DND-41 (cell line): ENCODE data around the gene EFR3B.

Experiments
- ATAC-seq: fragments of 200-7000 bp; cut with Tn5 transposase; 3 replicates; pipeline ENCODE4 v1.9.1; 2021; ENCODE audit warnings: low read depth; ENCODE audit not compliant: insufficient read depth
- DNase-seq: peaks from one replicate; pipeline ENCODE4 v3.0.0-alpha.2; 2020
- H2AFZ ChIP-seq: 2 replicates; pipeline ENCODE4 v1.6.0; 2012; ENCODE audit warnings: low read depth, low read length
- H3K27ac ChIP-seq: 2 replicates; pipeline ENCODE4 v1.5.1; 2012; ENCODE audit warnings: low read length, inconsistent platforms
- H3K27me3 ChIP-seq: fragments of 200-600 bp; sonication (generic); 2 replicates; pipeline ENCODE4 v1.6.0; 2012; ENCODE audit warnings: low read length, mild to moderate bottlenecking, inconsistent platforms; ENCODE audit not compliant: insufficient read depth, poor library complexity
- H3K36me3 ChIP-seq: 2 replicates; pipeline ENCODE4 v1.5.1; 2012; ENCODE audit warnings: low read length, inconsistent platforms; ENCODE audit not compliant: insufficient read depth
- H3K4me1 ChIP-seq: 2 replicates; pipeline ENCODE4 v1.5.1; 2012; ENCODE audit warnings: mild to moderate bottlenecking, low read length; ENCODE audit not compliant: insufficient read depth
- H3K4me2 ChIP-seq: 2 replicates; pipeline ENCODE4 v1.6.0; 2012; ENCODE audit warnings: mild to moderate bottlenecking, moderate library complexity, low read length, inconsistent platforms; ENCODE audit not compliant: insufficient read depth
- H3K4me3 ChIP-seq, 2 experiments: fragments of 200-600 bp in 1 of 2; shearing (Covaris generic) in 1 of 2; 2 replicates each; pipeline ENCODE4 v1.5.1; 2012 to 2016; ENCODE audit warnings: inconsistent platforms in 2 of 2, low read length in 2 of 2, mild to moderate bottlenecking in 2 of 2, low read depth in 1 of 2, moderate library complexity in 1 of 2
- H3K79me2 ChIP-seq: 2 replicates; pipeline ENCODE4 v1.6.0; 2012; ENCODE audit warnings: low read length, inconsistent platforms; ENCODE audit not compliant: insufficient read depth
- H3K9ac ChIP-seq: 2 replicates; pipeline ENCODE4 v1.6.0; 2012; ENCODE audit warnings: low read depth, mild to moderate bottlenecking, inconsistent platforms, low read length, moderate library complexity
- H3K9me3 ChIP-seq: 2 replicates; pipeline ENCODE4 v1.5.1; 2012; ENCODE audit warnings: low read length, moderate library complexity, mild to moderate bottlenecking, inconsistent platforms; ENCODE audit not compliant: insufficient read depth, severe bottlenecking
- H4K20me1 ChIP-seq: 2 replicates; pipeline ENCODE4 v1.6.0; 2012; ENCODE audit warnings: low read length; ENCODE audit not compliant: insufficient read depth
- EZH2 ChIP-seq: IDR thresholded peaks from 3 replicates; pipeline ENCODE4 v1.6.1; 2012; ENCODE audit warnings: borderline replicate concordance, low read depth, mild to moderate bottlenecking, moderate library complexity, low read length, inconsistent platforms; ENCODE audit not compliant: severe bottlenecking
- TF ChIP-seq, protein P1 (sequence below): IDR thresholded peaks from 2 replicates; pipeline ENCODE4 v1.5.1; 2012; ENCODE audit warnings: borderline replicate concordance, low read length, moderate library complexity, mild to moderate bottlenecking; ENCODE audit not compliant: poor library complexity, severe bottlenecking; ENCODE audit errors: extremely low read depth

EFR3B gene

DNA sequence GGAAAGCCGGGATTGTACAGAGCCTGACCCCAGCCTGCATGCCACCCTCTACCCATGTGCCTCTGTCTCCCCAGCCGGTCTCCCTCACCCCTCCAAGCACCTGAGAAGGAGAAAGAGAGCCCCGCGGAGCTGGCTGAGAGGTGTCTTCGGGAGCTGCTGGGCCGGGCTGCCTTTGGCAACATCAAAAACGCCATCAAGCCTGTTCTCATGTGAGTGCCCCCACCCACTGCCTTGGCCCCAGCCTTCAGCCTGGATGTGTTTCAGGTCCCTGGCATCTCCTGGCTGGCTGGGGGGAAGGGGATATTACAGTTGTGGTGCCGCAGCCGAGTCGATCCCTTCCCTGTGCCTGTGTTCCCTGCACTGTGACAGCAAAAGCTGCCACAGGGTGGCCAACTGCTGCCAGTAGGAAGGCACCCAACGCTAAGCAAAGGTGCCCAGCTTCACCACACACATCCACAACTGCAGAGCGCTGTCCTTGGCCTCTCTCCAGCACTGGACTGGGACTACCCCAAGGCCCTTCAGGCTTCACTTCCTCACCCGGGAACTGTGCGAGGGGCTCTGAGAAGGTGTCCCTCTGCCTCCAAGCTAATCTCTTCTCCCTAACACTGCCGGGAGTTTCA lies 88.1 kb downstream of the EFR3B start:
- Histone ChIP-seq H3K79me2 (no peaks in the 10 kb centered on the region), H3K36me3 (no peaks in the 10 kb centered on the region), H3K27me3 (peaks cover 13% of the 10 kb centered on the region), H3K4me2 (no peak overlapping the region), H3K4me1 (peaks cover 4% of the 10 kb centered on the region), H3K9ac (no peak overlapping the region), H3K9me3 (no peaks in the 10 kb centered on the region), H4K20me1 (no peaks in the 10 kb centered on the region), H3K27ac (no peak overlapping the region), H3K4me3 (no peak overlapping the region), H2AFZ (no peak overlapping the region)
- DNase-seq = no peak
- ATAC-seq = no peak
- TF ChIP-seq EZH2 = no peak
- TF ChIP-seq, protein P1, sequence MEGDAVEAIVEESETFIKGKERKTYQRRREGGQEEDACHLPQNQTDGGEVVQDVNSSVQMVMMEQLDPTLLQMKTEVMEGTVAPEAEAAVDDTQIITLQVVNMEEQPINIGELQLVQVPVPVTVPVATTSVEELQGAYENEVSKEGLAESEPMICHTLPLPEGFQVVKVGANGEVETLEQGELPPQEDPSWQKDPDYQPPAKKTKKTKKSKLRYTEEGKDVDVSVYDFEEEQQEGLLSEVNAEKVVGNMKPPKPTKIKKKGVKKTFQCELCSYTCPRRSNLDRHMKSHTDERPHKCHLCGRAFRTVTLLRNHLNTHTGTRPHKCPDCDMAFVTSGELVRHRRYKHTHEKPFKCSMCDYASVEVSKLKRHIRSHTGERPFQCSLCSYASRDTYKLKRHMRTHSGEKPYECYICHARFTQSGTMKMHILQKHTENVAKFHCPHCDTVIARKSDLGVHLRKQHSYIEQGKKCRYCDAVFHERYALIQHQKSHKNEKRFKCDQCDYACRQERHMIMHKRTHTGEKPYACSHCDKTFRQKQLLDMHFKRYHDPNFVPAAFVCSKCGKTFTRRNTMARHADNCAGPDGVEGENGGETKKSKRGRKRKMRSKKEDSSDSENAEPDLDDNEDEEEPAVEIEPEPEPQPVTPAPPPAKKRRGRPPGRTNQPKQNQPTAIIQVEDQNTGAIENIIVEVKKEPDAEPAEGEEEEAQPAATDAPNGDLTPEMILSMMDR = peak; percentile 16

DNA sequence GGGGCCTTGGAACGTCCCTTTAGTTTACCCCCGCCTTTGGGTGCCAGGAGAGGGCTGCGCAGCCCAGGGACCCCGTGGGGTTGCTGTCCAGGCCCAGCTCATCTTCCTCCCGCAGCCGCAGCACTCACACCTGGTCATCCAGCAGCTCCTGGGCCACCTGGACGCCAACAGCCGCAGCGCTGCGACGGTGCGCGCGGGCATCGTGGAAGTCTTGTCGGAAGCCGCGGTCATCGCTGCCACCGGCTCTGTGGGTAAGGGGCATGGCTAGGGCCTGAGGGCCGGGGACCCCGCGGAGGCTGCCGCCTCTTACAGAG lies 89.3 kb downstream of the EFR3B start:
- Histone ChIP-seq H3K36me3 (no peaks in the 10 kb centered on the region), H2AFZ (no peak overlapping the region), H3K27me3 (peaks cover 17% of the 10 kb centered on the region), H4K20me1 (no peaks in the 10 kb centered on the region), H3K9ac (no peak overlapping the region), H3K79me2 (no peaks in the 10 kb centered on the region), H3K4me3 (no peak overlapping the region), H3K4me2 (no peak overlapping the region), H3K4me1 (peaks cover 4% of the 10 kb centered on the region), H3K9me3 (no peaks in the 10 kb centered on the region), H3K27ac (no peak overlapping the region)
- TF ChIP-seq, protein P1 = no peak
- no peak for TF ChIP-seq EZH2
- no peak for DNase-seq
- ATAC-seq = no peak

DNA sequence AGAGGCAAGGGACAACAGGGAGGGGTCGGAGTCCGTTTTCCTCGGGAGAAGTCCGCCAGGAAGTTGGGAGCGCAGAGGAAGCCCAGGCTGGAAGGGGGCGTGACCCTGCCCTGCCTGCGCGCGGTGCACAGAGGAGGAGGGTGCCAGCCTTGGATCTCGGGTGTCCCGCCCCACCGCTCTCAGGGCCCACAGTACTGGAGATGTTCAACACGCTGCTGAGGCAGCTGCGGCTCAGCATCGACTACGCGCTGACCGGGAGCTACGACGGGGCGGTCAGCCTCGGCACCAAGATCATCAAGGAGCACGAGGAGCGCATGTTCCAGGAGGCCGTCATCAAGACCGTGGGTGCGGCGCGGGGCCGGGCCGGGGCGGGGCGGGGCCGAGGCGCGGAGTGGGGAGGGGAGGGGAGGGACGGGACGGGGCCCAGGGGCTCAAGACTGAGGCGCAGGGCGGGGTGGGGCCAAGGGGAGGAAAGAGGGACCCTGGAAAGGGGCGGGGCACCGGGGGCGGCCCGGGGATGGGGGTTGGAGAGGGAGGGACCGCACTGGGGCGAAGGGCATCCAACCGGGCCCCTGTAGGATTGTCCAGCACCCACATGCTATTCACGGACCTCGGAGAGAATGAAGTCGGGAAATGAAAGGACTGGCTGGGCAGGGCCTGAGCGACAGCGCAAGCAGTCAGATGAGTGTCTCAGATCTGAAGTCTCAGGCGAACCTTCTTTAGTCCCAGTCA lies 89.9 kb downstream of the EFR3B start:
- Histone ChIP-seq H3K36me3 (no peaks in the 10 kb centered on the region), H4K20me1 (no peaks in the 10 kb centered on the region), H3K4me3 (no peak overlapping the region), H2AFZ (no peak overlapping the region), H3K79me2 (no peaks in the 10 kb centered on the region), H3K9me3 (no peaks in the 10 kb centered on the region), H3K4me2 (no peak overlapping the region), H3K9ac (no peak overlapping the region), H3K4me1 (peaks cover 4% of the 10 kb centered on the region), H3K27me3 (peaks cover 22% of the 10 kb centered on the region), H3K27ac (no peak overlapping the region)
- ATAC-seq (no peak), DNase-seq (no peak)
- no peak for TF ChIP-seq EZH2
- TF ChIP-seq, protein P1 = no peak
